Neural crest cell (in vitro differentiated cells): ENCODE measurements around the gene PUS7. TPM values are rescaled to one million over a fixed set of nuclear protein-coding genes. Genes with fewer than 3 reads are reported as not detected.

ENCODE experiments used
- DNase-seq: peaks from one replicate; pipeline ENCODE4 v3.0.0; 2021; ENCODE audit warnings: low read depth, mixed read lengths, low spot score
- H3K27ac Mint-ChIP-seq: one replicate; pipeline ENCODE4 v1.8.0; 2021; ENCODE audit warnings: mild to moderate bottlenecking, mixed read lengths; ENCODE audit not compliant: unreplicated experiment
- H3K27me3 Mint-ChIP-seq: 2 replicates; pipeline ENCODE4 v1.8.0; 2021; ENCODE audit warnings: low read depth, mild to moderate bottlenecking, mixed read lengths
- H3K36me3 Mint-ChIP-seq: 2 replicates; pipeline ENCODE4 v1.8.0; 2021; ENCODE audit warnings: low read depth, mild to moderate bottlenecking, mixed read lengths
- H3K4me1 Mint-ChIP-seq: 2 replicates; pipeline ENCODE4 v1.8.0; 2021; ENCODE audit warnings: mixed read lengths
- H3K4me3 Mint-ChIP-seq: one replicate; pipeline ENCODE4 v1.8.0; 2021; ENCODE audit warnings: mild to moderate bottlenecking, mixed read lengths
- H3K9me3 Mint-ChIP-seq: 2 replicates; pipeline ENCODE4 v1.8.0; 2021; ENCODE audit warnings: mixed read lengths
- long read RNA-seq: library from polyadenylated mRNA; unstranded; transcript quantifications from one replicate; pipeline ENCODE4 v2.0.0, GENCODE V29; 2020
- total RNA-seq: library from RNA; stranded (reverse); gene quantifications from 2 replicates; pipeline ENCODE4 v1.2.1, GENCODE V29; 2021
- TF ChIP-seq, protein P1 (sequence below): fragments of 200-600 bp; sonication (generic); conservative IDR thresholded peaks from 2 replicates; pipeline ENCODE4 v1.5.0; 2021; ENCODE audit warnings: antibody characterized with exemption, mild to moderate bottlenecking

The PUS7 gene, protein sequence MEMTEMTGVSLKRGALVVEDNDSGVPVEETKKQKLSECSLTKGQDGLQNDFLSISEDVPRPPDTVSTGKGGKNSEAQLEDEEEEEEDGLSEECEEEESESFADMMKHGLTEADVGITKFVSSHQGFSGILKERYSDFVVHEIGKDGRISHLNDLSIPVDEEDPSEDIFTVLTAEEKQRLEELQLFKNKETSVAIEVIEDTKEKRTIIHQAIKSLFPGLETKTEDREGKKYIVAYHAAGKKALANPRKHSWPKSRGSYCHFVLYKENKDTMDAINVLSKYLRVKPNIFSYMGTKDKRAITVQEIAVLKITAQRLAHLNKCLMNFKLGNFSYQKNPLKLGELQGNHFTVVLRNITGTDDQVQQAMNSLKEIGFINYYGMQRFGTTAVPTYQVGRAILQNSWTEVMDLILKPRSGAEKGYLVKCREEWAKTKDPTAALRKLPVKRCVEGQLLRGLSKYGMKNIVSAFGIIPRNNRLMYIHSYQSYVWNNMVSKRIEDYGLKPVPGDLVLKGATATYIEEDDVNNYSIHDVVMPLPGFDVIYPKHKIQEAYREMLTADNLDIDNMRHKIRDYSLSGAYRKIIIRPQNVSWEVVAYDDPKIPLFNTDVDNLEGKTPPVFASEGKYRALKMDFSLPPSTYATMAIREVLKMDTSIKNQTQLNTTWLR
- 38.0 and 44.0 TPM in 2 replicates for total RNA-seq
- long read RNA-seq, transcript PUS7-201 (16 exons, 3,480 nt): minor isoform, 16 of 118 reads
- long read RNA-seq, transcript PUS7-202 (16 exons, 2,356 nt): major isoform, 62 of 118 reads
- long read RNA-seq, partial matches to known transcripts: 21 of 118 reads
- long read RNA-seq, other reads (novel, unspliced or antisense): 19 of 118 reads

DNA sequence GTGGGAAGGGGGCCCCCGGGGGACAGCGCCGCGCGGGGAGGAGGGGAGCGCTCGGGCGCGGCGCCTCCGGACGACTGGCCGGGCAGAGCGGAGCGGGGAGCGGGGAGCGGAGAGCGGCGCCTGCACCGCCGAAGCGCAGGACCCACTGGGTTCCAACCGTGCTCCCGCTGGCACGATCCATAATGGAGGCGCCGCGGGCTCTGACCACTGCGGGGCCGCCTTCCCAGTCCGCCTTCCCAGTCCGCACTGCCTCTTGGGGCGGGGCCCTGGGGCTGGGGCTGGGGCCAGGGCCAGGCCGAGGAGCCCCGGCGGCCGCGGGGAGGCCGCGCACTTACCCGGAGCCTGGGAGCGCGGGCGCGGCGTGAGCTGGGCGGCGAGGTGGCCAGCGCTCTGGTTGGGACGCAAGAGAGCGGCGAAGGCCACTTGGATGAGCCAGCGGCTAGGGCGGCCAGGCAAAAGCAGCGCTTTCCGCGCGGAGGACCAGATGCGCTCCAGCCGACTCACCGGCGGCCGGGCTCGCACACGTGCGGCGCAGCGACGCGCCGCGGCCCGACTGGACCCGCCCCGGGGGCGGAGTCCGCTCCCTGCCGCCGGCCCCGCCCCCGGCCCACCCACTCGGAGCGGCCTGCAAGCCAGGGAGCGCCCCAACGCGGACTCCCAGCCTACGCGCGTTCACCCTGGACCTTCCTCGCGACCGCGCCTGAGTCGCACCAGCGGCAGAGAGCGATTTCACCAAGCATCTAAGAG lies at the start of gene PUS7:
Gene PUS7 (minus strand): TSS at position 555 of the 747 bp plus-strand sequence. CDS start 13,759 bp downstream, outside the sequence.
- TF ChIP-seq, protein P1, sequence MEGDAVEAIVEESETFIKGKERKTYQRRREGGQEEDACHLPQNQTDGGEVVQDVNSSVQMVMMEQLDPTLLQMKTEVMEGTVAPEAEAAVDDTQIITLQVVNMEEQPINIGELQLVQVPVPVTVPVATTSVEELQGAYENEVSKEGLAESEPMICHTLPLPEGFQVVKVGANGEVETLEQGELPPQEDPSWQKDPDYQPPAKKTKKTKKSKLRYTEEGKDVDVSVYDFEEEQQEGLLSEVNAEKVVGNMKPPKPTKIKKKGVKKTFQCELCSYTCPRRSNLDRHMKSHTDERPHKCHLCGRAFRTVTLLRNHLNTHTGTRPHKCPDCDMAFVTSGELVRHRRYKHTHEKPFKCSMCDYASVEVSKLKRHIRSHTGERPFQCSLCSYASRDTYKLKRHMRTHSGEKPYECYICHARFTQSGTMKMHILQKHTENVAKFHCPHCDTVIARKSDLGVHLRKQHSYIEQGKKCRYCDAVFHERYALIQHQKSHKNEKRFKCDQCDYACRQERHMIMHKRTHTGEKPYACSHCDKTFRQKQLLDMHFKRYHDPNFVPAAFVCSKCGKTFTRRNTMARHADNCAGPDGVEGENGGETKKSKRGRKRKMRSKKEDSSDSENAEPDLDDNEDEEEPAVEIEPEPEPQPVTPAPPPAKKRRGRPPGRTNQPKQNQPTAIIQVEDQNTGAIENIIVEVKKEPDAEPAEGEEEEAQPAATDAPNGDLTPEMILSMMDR: no peak
- DNase-seq: peak; percentile 74
- Mint-ChIP-seq H3K27me3 (peaks cover 3% of the 10 kb centered on the region), H3K36me3 (peaks cover 9% of the 10 kb centered on the region), H3K4me3 (peak within 1 kb of the TSS; percentile 98), H3K9me3 (peaks cover 2% of the 10 kb centered on the region), H3K4me1 (peaks cover 22% of the 10 kb centered on the region), H3K27ac (peak within 1 kb of the TSS; percentile 99)

DNA sequence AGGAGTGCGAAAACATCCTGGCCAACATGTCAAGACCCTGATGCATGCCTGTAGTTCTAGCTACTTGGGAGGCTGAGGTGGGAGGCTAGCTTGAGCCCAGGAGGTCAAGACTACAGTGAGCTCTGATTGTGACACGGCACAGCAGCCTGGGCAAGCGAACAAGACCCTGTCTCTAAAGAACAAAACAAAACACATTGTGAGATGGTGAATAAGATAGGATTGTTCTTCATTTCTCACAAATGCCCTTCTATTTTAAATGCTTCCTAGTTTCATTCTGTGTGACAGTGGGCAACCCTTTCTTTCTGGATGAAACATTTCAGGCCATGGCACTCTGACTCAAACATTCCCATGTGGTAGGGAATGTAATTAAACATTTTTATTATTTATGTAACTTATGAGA lies 45.8 kb upstream of the PUS7 start:
- TF ChIP-seq, protein P1: no peak
- no peaks in the 10 kb centered on the region for H3K9me3 Mint-ChIP-seq
- H3K27me3 Mint-ChIP-seq: no peaks in the 10 kb centered on the region
- H3K36me3 Mint-ChIP-seq: peaks cover 15% of the 10 kb centered on the region
- no peaks in the 10 kb centered on the region for H3K4me1 Mint-ChIP-seq
- no peak overlapping the region for H3K4me3 Mint-ChIP-seq
- no peak for DNase-seq
- peak overlapping the region; percentile 43 for H3K27ac Mint-ChIP-seq

DNA sequence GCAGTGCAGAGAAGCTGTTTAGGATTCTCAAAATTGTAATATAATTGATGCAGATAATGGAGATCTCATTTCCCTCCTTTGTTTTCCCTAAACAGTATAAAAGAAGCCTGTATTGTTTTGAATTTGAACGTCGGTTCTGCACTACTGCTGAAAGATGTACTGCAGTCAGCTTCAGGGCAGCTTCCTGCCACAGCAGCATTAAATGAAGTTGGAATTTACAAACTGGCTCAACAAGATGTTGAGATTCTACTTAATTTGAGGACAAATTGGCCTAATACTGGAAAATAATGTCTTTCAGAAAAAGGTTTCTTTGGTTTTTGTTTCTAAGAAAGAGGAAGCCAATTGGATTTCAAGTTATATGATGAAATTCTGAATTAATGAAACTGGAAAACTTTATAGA lies 45.0 kb upstream of the PUS7 start:
- no peak overlapping the region for H3K27ac Mint-ChIP-seq
- H3K36me3 Mint-ChIP-seq: peaks cover 13% of the 10 kb centered on the region
- H3K4me3 Mint-ChIP-seq: no peak overlapping the region
- no peaks in the 10 kb centered on the region for H3K27me3 Mint-ChIP-seq
- H3K4me1 Mint-ChIP-seq: no peaks in the 10 kb centered on the region
- DNase-seq: no peak
- TF ChIP-seq, protein P1: no peak
- H3K9me3 Mint-ChIP-seq: no peaks in the 10 kb centered on the region

DNA sequence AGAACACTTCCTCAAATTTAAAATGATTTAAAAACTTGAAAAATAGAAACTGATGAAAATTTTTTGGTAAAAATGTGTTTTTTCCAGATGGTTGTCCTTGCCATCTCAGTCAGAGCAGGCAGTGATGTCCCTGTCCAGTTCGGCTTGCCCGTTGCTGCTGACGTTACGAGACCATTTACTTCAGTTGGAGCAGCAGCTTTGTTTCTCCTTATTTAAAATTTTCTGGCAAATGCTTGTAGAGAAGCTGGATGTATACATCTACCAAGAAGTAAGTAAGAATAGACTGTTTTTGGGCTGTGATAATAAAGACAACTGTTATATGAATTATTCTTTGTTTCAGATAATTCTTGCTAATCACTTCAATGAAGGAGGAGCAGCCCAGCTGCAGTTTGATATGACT lies 43.1 kb upstream of the PUS7 start:
- Mint-ChIP-seq H3K27ac (no peak overlapping the region), H3K4me3 (no peak overlapping the region)

More for the DNA sequence above, 43.1 kb upstream of the PUS7 start:
- Mint-ChIP-seq H3K9me3 (no peaks in the 10 kb centered on the region), H3K4me1 (no peaks in the 10 kb centered on the region), H3K27me3 (no peaks in the 10 kb centered on the region), H3K36me3 (peaks cover 14% of the 10 kb centered on the region)
- DNase-seq: no peak
- TF ChIP-seq, protein P1: no peak
